Stimulated activated CD8-positive, alpha-beta memory T cell treated with anti-CD3 and anti-CD28 coated beads, Interleukin-4, amount 100 ng/mL, for 48 hours (primary cell): ENCODE data around the gene MKLN1.

Source experiments
- DNase-seq: peaks from one replicate; pipeline ENCODE4 v3.0.0-alpha.2; 2020

MKLN1 gene

DNA sequence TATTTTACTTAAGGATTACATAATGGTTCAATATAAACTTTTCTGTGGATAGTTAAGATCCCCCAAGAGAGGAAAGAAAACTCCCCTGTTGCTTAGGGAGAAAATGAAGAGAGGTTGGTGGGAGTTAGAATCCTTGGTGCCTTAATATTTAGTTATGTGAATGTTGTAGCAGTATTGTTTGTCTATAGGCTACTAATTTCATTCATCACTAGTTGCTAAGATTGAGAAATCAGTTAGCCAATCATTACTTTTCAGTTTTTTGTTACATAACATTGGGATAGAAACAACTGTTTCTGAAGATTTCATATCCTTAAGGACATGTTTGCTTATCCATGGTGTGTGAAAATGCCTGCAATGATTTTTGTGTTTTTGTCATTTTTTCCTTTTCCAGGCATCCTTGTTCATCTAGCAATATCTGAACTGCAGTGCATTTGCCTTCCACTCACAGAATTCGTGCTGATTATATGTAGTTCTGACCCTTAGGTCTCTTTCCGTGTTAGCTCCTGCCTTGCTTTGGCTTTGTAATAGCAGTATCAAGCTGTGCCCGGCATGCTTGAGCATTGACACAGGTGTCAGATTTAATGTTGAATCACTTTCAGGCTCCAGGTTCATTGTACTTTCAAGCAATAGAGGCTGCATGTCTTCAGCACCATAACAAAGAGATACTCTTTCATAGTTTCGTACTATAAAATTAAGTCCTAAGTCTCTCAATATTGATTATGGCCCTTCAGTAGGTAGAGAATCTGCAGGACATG, 143.8 kb downstream of the MKLN1 start:
- no peak for DNase-seq

DNA sequence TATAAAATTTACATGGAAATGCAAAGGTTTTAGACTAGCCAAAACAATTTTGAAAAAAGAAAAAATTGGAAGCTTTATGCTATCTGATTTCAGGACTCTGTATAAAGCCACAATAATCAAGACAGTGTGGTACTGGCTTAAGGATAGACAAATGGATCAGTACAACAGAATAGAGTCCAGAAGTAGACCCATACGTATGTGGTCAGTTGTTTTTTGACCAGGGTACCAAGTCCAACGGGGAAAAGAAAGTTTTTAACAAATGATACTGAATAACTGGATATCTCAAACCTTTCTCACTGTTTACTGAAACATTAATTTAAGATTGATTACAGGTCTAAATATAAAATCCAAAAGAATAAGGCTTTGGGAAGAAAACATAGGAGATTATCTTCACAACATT, 149.1 kb downstream of the MKLN1 start:
- DNase-seq, result no peak

DNA sequence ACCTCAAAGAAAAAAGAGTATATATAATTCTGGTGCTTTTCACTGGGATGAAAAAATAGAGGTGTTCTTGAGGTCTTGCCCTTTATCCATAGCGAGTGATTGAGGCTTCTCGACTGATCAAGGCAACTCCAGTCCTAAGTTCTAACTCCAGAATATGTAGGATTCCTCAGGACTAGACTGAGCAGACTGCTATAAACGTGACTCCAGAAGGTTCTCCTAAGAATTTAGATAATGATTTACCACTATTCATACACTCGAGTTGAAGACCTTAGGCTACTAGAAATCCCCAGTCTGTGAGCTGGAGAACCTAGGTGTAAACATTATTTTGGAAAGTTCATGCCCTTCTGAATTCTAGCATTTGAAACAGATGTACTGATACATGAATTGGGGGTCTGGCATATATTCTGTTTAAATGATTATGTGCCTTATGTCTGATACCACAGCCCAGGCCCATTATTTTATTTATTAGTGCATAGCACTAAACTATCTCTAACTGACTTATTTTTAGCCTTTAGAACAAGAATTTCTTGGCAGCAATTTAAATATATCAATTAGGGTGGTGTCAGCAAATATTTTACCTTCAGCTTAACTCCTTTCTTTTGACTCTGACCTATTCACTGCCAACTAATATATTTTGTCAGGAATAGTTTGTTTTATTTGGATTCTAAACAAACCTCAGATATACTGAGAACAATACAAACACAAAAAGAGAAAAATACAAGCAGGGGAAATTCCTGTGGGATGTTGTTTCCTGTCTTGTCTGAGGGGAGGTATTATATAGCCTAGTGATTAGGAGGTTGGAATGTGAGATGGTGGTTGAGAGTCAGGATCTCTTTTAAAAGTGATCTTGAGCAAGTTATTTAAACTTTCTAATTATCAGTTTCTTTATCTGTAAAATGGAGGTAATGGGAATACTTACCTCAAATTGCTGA, 153.0 kb downstream of the MKLN1 start:
- DNase-seq, result no peak

DNA sequence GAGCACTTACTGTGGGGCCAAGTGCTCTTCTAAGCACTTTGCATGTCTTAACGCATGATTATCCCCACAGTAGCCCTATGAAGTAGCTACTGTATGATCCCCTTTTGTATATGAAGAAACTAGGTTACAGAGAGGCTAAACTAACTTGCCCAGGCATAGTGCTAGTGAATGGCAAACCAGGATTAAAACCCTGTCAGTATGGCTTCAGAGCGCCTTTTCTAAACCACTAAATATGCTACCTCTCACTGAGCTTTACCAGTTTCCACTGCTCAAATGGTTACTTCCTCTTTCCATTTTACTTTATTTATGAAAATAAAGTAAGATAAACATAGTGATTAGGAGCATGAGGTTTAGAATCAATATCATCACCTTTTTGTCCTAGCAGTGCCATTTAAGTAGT, 155.1 kb downstream of the MKLN1 start:
- no peak for DNase-seq

DNA sequence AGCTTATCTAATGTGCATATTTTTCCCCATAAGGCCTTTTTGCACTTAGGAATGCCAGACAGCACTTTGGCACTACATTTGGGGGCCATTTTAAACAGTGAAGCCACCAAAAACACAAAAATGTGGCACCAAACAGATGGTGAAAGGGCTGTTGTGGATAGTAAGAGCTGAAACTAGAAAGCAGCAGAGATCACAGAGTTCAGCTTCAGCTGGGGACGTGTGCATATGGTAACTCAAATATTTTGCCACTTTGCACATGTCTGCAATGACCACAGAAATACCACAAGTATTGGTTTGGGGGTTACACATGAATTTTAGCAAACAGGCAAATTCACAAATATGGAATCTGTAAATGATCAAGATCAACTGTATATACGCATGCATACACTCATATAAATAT, 155.9 kb downstream of the MKLN1 start:
- DNase-seq, result no peak

DNA sequence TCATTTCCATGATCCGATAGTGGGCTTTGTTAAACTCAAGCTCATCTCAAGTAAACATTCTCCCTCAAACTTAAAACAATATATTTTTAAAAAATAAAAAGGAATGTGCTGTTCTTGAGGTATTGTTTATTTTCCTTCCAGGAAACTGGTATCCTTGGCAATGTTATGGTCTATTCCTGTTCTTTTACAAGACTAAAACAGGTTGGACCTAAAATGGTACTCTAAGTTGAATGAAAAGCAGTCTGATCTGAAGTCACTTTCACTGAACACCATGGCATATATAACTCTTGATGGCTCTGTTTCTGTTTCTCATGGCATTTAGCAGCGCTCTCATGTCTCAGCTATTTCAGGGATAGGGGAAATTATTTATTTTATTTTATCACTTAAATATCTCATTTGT, 158.7 kb downstream of the MKLN1 start:
- DNase-seq, result no peak

DNA sequence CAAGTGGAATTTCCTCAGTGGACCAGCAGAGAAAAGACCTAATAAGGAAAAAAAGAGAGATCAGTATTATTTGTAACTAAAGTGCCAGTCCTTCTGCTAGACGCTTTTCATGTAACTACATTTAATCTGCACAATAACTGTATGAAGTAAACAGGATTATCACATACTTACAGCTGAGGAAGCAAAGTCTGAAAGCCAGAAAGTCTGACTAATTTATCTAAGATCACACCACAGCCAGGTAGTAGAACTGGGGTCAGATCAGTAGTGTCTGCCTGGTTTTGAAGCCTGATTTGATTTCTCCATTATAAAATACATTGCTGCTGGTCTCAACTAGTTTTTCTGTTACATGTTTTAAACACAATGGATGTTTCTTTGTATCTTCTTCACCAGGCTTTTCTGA, 159.5 kb downstream of the MKLN1 start:
- DNase-seq, result no peak

DNA sequence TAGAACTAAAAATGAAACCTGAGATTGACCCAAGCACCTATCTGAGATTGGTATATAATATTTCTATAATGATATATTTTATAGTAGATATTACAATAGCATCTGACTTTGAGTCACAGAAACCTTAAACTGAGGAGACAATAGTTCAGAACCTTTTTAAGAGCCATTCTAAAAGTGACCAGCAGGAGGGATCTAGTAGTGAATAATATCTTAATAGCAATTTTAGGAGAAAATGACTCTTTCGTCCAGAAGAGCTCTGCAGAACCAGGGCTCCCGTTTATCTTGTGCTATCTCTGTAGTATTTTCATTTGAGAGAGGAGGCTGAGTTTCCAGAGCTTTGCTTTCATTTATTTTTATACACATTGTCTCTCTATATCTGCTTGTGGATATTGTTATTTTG, 160.7 kb downstream of the MKLN1 start:
- no peak for DNase-seq

DNA sequence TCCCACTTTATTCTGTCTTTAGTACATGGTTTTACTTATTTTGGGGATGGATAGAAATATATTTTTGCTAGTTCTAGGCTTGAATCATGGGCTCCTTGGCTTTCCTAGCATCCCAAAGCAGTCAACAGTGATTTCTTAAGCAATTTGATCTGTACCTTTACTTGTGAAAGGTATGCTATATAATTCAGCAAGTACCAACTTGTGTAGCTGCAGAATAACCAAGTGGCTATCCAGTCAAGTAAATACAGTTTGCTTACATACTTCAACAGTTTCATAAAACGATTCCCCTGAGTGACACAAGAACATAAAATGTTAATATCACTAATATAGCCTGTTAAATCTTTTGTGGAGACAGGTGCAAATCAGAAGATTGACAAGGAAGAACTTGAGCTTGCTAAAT, 161.5 kb downstream of the MKLN1 start:
- no peak for DNase-seq

DNA sequence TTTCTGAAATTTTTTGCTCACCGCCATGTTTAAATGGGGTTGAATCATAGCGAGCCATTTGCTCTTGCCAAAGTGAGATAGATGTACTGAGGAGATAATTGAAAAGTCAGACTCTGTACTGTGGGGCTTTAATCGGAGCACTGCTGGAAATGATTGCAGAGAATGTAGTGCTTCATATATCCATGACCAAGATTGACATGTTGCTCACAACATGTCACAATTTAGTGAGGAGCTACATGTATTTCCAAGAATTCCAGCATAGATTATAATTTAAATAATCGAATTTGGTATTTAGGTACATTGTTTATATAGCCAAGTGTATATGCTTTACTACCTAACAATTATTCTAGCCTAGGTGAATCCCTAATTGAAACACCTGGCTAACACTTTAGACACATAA, 162.2 kb downstream of the MKLN1 start:
- DNase-seq, result no peak

DNA sequence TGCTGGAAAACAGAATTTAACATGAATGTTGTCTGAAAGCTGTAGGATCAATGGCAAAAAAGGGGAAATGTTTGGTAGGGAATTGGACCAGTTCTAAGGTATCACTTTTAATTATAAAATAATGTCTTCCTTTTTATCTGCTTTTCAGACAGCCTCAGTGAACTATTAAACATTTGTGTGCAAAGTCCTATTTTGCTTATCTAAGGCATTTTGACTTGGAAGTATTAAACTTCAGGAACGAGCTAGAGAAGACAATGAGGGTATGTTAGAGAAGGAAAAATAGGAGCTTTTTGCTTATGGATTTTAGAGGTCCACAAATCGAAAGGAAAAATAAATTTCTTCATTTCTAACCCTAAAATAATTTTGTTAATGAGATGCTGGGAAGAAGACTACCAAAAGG, 165.4 kb downstream of the MKLN1 start:
- DNase-seq, result no peak

DNA sequence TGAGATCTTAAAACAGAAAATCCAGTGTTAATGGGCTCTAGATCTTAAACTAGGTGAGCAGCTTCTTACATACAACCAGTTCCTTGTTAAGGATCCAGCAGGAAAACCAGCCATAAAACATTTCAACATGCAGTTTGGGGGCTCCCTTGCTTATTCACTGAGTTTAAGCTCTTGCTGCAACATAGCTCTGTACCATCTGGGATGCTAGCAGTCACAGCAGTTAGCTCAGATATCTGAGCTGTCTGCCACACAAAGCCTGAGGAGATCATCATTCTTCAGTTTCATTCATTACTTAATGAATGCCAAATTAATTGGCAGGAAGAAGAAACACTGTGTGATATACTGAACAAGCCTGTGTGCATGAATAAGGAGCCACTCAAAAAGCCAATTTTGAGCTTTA, 165.9 kb downstream of the MKLN1 start:
- DNase-seq, result no peak

DNA sequence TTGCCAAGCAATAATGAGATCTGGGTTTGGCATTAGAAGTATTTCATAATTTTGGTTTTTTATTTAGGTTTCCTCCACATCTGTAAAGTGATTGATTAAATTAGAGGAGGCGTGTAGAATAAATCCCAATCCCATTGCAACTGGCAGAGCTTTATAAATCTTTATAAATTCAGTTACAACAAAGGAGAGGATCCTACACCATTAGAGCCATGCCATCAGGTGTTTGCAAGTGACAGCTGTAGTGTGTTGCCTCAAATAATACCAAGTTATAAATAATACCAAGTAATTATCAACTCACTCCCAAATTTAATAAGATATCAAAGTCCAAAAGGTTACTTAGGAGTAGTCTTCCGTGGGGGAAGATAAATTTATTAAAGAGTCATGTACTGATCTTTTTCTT, 166.5 kb downstream of the MKLN1 start:
- no peak for DNase-seq

DNA sequence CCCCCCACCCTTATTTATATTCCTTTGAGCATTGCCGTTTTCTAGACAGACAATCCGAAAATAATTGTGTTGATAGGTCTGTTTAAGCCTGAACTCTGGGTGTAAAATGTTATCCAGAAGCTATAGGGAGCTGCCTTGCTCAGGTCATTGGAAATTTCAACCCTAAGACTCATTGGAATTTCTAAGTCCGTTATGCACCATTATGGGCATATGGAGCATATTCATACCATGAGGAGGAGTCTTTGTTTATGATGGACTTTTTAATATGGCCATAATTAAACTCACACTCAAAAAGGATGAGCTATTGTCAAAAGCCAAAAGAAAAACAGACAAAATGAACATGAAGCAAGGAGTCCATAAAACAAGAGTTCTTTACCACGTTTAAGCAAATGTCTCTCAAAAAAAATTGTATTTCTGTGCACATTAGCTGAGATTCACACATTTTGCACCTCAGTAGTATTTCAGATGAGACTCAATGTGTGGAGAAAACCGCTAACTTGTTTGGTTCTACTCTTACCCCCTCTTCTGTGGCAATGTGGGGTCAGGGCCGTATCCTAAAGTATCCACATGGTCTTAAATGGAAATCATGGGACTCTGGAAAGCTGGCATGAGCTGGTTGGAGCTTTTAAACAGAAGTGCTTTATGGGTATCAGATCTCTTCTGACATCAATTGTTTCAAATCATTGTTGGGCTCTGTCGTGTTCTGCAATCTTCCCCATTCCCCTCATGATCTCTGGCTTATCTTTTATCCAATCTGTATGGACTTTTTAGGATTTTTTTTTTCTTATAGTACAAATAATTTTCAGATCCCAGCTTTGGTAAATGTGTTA, 168.2 kb downstream of the MKLN1 start:
- no peak for DNase-seq

DNA sequence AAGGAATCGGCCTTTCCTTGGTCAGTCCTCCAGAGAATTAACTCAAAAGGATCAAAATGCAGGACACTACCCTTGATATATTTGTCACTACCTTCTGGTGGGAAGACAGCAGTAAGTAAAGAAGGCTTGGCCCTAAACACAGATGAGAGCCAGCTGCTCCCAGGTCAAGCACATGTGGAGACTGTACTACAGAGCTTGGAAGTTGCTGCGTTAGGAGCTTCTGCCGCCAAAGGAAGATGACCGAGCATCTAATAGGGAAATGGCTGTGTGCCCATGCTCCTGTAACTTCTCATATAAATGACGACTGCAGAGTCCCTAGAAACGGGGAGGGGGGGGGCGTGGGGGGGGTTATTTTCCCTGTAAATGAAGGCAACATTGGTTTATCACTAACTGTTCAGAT, 169.8 kb downstream of the MKLN1 start:
- no peak for DNase-seq

DNA sequence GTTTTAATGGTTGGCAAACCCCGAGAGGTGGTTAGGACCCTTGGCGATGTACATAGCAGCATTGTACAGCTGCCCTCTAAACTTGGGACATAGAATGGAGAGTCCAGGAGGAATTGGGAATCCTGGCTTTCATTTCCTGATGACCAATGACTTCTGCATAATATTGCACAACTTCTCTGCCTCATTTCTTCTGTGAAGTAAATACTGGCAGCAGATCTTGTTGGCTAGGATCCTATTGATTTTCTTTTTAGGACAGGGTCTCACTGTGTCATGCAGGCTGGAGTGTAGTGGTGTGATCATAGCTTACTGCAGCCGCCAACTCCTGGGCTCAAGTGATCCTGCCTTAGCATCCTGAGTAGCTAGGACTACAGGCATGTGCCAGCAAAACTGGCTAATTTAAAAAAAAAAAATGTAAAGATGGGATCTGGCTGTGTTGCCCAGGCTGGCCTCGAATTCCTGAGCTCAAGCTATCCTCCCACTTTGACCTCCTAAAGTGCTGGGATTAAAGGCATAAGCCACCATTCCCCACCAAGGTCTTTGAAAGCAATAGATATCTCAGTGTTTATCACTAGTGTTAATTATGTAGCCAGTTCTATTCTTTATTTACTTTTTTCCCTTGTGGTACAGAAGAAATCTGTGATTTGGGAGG, 170.7 kb downstream of the MKLN1 start:
- no peak for DNase-seq

DNA sequence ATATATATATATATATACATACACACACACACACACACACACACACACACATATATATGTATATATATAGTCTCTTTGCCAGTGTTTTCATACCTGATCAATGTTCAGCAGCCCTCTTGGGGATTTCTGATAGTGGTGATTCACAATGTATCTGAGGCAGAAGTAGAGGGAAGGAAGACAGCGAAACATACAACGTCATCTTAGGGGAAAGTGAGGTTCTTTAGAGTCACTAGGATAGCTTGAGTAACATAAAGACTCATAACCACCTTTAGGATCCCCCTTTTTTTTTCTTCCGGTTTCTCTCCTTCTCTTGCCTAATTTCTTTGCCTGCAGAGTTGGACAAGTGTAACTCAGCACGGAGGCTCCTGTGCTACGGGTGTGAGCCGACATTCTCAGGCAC, 172.1 kb downstream of the MKLN1 start:
- DNase-seq, result no peak

DNA sequence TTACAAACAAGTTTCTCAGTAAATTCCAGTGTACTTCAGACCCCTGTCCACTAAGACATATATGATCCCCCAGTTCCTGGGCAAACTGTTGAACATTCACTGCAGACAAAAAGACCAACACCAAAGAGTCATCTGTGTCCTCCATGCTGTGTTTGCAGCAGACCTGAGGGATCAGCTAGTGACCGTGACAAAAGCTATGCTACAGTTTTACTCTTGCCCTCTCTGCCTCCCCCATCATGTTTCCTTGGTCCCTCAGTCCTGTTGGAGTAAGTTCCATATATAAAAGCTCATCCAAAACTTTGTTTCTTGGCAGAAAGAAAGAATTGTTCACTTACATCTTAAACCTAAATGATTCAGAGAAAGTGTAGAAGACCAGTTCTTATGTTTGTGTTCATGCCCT, 172.7 kb downstream of the MKLN1 start:
- DNase-seq, result no peak

DNA sequence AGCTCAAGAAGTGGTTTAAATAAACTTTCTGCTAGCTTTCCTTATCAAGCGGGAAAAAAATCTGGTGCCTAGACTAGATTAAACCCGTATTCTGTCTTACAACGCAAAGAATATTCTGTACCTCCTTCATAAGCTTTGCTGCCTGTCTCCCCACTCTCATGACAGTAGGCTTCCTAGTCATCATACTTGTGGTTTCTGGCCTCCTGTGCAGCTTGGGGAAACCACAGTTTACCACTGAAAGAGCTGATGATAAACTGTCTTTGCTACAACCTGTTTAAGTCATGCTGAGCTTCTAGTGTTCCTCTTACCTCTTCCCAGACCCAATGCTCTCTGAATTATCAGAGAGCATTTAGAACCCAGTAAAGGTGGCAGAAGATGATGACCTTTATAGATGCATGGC, 173.7 kb downstream of the MKLN1 start:
- peak; percentile 51 for DNase-seq

DNA sequence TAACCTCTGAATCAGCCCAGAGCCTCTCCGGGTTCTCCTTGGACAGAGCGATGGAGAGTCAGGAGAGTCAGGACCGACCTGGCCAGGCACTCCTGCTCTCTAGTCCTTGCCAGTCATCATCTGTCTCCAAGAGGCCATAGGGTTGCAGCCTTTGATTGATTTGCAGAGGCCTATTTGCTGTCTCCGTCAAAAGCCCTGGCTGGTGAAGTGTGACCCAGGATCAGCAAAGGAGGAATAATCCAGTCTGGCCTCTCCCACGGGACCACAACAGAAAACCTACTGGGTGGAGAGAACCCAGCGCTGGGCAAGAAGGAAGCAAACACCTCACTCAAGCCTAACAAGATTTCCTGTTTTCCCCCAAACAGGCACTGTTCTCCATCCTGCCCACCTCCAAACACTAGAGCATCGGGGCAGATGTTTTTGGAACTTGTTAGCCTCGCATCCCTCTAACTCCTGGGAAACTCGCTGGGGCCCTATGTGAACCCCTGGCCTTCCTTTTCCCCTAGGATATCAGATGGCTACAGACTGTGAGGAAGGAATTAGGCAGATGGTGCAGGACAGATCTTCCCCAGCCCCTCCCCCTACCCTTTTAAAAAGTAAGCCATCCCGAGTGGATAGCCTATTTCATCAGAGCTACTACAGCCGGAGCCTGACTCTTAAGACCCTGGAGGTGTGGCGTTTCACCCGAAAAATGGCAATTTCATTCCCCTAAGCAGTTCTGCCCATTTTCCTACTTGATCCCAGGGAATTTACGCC, 174.4 kb downstream of the MKLN1 start:
- no peak for DNase-seq

DNA sequence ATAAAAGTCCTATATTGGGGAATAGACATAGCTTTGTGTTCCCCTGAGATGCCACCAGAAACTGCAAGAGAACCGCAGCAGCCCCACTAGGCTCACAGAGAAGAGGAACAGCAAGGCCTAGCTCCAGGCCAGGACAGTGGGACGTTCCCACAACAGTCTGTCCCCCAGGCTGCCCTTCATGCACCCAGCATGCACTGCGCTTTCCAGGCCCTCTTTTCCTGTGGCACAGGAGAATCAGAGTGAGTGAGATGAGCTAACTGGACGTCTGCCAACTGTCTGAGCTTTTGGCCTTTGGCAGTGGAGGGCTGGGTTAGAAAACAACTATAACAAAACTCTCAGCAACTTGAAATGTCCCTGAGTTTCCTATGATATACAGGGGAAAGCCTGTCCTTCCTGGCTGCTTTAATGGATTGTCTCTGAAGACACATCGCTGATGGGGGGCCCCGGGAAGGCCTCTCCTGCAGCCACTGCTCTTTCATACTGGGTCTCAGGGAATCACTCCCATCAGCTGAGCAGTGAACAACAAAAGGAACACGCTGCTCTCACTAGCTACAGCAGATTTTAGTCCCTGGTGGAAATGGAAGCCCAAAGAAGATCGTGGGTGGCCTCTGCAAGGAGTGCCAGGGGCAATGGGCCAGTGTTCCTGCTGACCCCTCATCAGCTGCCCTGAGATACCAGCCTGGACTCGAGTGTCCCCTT, 175.3 kb downstream of the MKLN1 start:
- DNase-seq, result no peak

DNA sequence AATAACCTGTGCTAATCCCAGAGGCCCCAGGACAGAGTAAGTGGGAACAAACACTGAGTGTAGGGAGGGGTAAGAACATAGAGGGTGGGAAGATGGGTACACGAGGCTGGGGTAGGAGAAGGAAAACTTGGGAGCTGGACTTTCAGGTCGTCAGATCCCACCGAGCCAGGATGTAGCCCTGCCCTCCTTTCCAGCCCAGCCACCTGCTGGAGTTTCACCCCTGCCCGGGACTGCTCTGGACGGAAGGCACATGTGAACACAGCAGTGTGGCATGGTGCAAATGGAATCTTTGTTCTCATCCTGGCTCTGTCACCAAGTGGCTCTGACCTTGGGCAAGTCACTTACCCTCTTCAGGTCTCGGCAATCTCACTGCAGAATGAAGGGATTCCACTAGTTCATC, 176.0 kb downstream of the MKLN1 start:
- DNase-seq, result no peak
